GM21390 (cell line): Measurements from ENCODE around the gene ZCCHC24.

Experiments used
- ATAC-seq: cut with Tn5 transposase; IDR thresholded peaks from one replicate; pipeline ENCODE4 v1.9.1; 2021; ENCODE audit not compliant: unreplicated experiment

The ZCCHC24 gene

DNA sequence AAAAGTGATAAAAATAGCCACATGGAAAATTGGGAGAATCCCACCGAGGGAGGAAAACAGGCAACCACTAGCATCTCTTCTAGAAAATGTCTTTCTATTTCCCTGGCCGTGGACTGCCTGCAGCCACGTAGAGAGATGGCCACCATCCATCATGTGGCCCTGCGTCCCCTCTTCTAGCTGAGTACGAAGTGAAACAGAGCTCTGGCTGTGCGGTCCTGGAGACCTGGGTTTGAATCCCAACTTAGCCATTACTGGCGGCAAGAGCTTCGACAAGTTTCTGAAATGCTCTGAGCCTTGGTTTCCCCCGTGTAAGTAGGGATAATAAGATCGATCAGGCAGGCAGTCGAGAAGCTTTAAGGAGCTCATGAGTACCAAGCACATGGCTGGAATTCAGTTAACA, 32.9 kb downstream of the ZCCHC24 start:
- no peak for ATAC-seq

DNA sequence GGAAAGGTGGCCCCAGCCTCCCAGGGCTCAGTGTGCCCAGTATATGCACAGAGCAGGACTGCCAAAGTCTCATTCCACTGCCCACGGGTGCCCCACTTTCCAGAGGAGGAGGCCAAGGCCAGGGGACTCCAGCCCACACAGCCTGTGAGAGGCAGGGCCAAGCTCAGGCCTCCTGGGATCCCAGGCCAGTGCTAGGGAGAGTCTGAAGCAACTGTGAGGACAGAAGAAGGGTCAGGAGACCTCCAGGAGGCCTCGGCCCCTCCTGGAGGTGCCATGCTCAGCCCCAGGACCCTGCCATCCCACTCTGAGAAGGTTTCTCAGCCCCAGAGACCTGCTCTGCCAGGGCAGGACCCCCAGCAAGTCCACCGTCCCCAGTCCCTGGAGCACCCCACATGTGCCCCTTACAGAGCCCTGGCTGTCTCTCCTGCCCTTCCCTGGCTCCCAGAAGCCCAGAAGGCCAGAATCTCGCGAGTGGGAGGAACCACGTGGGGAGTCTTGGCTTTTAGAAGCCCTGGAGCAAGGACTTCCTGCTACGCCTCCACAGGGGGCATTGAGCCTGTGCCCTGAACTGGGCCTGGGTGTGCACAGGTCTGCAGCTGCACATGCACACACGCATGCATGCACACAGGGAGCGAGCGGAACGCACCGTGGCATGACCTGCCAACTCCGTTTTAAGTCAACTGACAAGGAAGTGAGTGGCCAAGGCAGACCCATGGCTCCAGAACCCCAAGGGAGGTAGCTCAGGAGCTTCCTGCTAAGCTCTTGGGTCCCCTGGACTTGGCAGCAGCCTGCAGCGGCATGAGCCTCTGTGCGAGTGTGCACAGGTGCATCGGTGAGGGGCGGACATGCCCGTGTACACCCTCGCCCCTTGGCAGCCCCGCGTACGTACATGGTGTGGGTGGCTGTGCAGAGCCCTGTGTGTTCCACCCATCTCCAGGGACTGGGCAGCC, 33.6 kb downstream of the ZCCHC24 start:
- ATAC-seq = no peak

DNA sequence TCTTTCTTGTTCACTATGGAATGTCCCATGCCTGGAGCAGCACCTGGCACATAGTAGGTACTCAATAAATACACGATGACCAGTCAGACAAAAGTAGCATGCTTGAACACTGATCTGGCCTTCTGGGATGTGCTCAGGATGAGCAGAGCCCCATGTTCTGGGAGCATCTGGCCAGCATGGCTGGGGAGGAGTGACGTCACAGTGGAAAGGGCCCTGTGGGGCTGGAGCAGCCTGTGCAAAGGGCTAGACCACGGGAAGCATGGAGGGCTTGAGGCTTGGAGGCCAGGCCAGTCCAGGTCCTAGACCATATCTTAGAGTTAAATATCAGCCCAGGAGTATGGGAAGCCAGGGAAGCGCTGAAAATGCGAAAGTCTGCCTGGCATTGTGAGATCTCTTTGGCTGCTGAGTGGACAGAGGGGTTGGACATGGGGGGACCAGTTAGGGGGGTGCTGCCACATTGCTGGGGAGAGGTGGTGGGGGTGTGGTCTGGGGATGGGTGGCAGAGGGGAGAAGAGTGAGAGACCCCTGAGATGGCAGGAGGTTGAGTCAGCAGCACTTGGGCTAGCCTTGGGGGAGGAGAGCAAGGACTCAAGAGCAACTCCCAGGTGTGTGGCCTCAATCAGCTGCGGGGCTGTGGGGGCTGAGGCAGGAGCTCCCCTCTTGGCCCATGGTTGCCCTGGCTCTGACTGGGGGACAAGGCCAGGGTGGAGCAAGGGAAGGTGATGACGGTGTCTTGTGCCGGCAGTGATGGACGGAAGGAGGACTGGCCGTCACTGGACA, 34.9 kb downstream of the ZCCHC24 start:
- no peak for ATAC-seq

DNA sequence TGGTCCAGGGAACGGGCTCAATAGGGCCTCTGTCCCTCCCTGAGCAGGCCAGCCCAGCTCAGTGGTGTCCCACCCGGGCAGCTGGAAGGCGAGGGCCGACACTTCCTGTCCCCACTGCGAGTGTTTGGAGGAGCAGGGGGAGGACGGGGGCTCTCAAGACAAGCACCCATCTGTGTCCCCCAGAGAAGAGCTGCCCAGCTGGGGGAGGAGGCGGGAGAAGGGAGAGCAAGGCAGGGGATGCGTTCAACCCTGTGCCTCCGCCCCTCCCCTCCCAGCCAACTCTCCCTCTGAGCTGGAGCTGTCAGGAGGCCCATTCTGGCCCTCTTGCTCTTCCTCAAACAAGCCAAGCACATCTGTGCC, 35.7 kb downstream of the ZCCHC24 start:
- no peak for ATAC-seq

DNA sequence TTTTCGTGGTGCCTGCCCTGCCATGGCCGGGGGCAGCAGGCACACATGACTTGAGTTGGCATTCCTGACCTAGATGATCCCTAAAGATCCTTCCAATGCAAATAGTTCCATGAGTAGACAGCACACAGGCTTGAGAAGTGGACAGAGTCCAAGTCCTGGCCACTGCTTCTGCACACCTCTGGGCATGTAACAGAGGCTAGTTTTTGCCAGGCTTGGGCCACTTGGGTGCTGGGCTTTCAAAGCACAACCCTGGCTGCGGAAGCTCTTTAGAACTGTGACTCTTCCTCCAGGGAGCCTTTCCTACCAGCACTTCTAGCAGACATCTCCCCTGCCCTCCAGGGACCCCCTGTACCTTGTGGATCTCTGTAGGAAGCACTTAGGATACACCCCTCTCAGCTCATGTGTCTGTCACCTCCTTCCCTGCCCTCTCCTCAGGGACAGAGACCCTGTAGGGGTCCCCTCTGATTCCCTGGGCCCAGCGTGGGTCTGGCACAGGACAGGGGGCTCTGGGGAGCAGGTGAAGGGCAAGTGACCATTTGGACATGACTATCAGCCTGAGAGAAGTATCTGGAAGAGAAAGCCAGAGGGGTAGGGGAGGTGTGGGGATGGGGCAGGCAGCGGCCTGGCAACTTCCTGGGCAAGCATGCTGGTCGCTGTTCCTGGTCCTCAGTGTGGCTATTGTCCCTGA, 36.2 kb downstream of the ZCCHC24 start:
- no peak for ATAC-seq

DNA sequence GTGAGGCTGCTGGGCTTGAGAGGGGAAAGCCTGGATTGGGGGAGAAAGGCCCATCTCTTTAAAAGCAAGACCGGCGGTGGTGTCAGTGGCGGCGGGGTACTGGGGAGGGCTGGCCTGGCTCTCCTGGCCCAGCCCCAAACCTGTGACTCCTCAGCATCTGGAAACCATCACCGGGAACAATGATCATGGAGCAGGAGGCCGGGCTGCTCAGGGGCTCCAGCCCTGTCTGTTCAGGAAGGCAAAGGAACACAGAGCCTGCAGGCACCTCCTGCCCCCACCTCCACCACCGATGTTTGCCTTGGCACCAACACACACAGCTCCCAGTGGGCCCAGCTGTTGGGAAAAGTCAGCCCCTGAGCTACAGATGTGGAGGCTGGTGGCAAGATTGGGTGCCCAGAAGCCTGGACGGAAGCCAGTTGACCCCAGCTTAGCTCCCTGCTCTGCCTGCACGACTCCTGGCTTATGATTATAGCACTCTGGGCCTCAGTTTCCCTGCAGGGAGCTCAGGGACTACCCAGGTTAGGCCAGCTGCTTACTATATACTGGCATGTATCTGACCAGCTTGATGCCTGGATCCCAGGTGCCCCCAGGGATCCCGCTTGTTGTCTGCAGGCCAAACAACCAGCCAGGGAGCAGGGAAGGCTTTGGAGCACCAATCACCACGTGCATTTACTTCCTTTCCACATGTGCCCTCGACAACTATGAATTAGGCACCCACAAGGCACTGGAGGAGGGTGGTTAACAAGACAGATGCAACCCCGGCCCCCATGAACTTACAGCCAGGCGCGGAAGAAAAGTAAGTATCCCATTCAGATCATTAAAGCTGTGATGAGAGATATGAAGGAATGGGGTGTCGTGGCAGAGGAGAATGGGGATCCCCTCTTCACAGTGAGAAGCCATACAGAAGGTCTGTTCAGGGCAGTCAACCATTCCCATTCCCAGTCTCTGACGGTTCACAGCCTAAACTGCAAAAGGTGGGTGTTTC, 37.3 kb downstream of the ZCCHC24 start:
- no peak for ATAC-seq

DNA sequence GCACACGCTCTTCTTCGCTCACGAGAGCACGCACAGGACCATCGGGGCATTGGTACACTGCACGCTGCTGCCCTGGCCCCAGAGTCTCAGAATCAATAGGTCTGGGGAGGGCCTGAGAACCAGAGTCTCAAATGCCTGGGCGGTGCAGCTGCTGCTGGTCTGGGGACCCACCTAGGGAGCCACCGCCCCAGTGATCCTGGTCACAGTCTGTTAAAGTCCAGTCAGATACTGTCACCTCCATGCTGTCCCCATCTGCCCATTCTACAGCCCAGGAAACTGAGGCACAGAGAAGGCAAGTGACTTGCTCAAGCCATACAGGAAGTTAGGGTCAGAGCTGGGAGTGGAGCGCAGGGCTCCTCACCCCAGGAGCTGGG, 38.0 kb downstream of the ZCCHC24 start:
- no peak for ATAC-seq

DNA sequence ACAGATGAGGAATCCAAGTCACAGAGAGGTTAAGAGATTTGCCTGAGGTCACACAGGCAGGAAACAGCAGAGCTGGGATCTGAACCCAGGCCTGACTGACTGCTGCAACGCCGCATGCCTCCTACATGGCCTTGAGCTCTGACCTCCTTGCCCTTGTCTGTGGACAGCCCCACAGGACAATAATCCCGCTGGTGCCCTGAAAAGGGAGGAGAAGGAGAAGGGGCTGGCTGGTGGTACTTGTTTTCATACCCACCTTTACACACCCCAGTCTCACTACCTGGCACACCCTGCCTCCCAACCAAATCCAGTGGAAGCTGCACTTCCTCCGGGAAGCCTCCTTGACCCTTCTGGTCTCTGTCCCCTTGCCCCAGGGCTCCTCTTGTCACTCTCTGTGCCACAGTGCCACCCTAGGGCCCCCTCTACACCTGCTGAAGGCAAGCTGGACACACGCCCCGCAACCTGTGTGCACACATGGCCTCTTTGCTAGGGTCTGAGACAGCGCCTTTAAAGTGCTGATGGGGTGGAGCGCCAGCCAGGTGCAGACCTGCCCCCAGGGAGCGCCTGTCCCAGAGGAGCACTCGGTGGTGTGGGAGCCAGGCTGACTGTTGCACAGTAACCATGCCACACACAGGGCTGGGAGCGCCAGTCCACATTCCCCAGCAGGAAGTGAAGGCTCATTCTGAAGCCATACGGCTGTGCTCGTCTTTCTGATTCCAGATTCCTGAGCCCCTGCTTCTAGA, 38.6 kb downstream of the ZCCHC24 start:
- ATAC-seq = no peak

DNA sequence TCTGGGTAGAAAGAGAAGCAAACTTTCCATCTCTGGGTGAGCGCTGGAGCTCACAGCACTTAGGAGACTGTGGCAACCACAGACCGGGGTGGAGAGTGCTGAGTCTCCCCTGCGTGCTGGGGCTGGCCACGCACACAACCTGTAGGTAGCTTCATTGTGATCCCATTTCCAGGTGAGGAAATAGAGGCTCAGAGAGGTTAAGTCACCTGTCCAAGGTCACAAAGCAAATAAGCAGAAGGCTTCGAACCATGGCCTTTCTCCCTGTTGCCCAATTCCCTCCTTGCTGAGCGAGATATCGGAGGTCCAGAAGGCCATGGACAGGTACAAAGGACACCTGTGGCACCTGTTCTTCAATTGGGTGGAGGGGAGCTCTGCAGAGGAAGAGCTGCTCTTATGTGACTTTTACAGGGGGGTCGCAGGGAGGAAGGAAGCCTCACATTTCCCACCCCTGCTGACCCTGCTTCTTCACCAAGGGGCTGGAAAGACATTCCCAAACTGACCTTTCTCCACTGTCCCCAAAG, 39.4 kb downstream of the ZCCHC24 start:
- no peak for ATAC-seq

DNA sequence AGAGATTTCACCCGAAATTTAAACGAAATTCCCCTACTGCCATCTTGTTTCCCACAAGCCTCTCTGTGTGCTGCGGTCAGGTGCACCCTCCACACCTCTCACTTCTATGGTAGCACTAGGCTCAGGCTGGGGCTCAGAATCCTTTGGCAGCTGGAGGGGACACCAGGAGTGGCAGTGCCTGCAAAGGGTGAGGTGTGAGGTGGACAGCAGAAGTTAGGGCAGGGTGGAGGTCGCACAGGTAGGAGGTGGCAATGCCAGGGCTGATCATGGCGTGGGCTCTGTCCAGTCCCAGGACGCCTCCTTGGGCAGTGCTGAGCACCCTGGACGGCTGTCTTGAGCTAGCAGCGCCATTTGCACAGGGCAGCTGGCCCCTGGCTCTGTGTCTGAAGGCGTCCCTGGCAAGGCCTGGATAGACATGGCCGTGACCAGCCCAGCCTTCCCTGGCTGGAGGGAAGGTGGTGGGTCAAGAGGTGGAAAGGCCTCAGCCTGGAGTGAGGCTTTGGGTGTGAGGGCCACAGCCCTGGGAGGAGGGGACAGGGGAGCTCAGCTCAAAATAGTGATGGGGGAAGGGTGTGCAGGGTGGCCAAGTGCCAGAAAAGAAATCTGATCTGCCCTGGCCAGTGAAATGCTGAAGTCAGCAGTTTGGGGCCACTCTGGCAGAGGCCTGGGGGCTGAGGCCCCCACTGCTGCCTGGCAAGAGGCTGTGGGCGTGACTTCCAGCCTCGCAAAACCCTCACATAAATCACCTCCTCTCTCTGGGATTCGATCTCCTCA, 40.0 kb downstream of the ZCCHC24 start:
- ATAC-seq = no peak

DNA sequence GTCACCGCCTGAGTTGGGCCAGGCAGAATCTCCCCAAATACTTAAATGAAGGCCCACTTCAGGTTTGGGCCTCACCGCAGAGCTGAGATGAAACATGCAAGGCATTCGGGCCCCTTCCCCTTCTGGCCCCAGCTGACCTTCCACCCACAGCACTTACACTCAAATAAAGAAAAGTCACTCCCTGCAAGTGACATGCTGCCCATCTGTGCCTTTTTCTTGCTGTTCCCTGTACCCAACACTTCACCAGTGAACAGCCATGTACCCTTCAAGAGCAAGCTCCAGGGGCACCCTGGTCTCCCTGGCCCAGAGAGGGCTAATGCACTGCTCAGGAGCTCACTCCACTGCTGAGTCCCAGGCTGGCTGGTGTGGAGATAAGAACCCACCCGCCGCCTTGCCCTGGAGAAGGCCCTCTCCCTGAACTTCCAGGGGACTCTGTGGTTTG, 40.7 kb downstream of the ZCCHC24 start:
- ATAC-seq = no peak

DNA sequence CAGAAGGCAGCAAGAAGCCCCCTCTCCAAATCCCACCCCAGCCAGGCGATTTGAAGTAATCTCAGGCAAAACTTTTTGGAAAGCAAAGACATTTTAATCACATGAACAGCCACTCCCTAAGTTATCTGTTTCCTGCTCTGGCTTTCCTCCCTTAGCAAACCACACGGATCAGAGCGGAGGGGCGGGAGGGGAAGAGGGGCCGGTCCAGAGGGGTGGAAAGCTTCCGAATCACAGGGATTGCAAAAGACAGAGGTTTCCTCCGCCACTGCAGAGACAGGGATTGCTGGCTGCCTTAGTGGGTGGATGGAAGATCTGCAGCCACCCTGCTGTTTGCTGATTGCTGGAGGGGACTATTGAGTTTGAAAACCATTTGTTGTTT, 41.2 kb downstream of the ZCCHC24 start:
- no peak for ATAC-seq

DNA sequence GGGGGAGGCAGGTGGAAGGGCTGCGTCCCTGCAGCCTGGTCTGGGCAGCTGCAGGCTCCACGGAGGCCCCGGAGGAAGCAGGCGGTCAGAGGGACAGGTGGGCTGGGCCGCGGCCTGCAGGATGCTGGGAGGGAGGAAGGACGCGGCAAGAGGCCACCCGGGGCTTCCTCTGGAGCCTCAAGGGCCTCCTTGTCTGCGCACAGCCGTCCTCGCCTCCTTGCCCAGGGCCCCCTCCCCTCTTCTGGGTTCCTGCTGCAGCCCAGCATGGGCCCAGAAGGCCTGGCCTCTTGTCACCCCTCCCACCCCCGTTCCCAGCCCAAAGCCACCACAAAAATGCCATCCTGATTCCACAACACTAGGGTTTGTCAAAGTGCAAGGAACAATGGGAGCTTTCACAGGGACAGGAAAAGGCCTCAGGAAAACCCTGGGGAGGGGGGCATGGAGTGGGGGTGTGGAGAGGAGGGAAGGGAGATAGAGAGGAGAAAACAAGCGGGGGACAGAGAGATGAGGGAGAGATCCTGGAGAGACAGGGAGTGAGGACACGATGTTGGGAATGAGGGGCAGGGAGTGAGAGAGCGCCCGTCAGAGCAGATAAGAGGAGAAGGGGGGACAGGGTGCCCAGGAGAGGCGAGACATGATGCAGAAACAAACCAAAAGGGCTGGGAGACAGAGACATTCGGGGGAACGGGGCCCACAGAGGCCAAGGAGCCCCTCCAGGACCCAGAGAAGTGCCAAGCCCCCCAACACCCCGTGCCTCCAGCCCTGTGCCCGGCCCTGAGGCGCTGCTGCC, 41.8 kb downstream of the ZCCHC24 start:
- no peak for ATAC-seq

DNA sequence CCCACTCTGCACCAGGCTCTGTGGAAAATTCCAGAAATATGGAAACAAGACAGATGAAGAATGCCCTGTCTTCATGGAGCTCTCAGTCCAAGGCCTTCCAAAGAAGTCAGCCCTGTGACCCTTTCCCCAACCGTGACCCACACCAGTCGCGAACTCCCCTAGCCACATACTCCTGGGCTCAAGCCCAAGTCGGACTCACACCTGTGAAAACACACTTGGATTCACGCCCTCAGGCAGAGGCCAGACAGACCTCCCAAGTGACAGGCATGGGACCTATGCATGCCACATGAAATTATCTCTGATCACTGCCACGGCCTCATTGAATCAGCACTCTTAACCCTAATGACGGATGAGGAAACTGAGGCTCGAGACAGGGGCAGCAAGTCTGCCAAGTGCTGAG, 42.5 kb downstream of the ZCCHC24 start:
- no peak for ATAC-seq

DNA sequence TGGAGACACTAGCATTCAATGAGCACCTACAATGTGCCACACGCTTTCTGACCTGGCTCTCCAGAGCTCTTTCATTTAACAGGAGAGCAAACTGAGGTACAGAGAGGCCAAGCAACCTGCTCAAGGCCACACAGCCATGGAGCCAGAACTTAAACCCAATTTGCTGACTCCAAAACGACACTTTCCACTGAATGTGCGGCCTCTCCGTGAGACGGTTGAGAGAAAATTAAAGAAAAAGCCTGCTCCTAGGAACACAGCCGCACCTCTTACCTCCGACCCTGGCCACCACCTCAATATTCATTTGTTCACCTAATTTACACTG, 42.8 kb downstream of the ZCCHC24 start:
- no peak for ATAC-seq

DNA sequence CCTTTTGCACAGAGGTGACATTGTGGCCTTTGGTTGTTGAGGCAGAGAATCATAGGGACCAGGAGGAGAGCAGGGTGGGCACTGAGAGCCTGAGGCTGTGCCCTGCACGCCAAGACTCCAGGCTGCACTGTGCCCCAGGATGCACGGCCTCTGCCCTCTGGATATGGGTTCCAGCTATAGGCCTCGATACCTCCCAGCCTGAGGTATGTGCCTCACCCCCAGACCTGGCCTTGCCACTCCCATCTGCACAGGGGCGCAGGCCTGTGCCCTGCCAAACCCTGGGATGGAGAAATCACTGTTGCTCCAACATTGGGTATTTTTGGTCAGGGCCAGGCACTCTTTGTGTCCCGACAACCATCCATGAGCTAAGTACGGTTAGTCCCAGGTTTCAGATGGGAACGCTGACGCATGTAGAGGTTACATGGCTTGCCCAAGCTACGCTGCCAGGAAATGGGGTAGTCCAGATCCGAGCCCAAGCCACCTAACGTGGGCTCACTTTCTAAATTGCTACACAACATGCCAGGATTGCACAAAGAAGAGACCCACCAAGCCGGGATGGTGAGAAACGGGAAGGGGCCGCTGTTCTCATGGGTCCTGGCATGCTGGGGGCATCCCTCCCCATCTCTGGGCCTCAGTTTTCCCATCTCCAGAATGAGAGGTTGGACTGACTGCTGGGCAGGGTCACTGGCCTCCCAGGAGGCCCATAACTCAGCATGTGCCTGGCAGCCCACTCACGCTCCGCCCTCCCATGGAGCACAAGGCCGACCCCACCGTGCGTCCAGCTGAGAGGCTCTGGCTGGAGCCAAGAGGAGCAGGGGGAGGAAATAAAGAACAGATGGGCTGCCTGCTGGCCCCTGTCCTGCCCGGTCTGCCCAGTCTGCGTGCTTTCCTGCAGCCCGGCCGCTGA, 44.2 kb downstream of the ZCCHC24 start:
- ATAC-seq = no peak
